Activated CD4-positive, alpha-beta T cell treated with anti-CD3 and anti-CD28 coated beads for 1 hour (primary cell): ENCODE data around the gene ABCG4.
A peak's percentile ranks its signal among the peaks of the same experiment; 100 is the strongest.
"Not testable (repeated sequence)": the region's sequence is repeated elsewhere in the genome, so short reads cannot be mapped to it uniquely, and the experiment has no call there.

Experiments used
- DNase-seq: peaks from one replicate; pipeline ENCODE4 v3.0.0-alpha.2; 2020

Gene ABCG4

GRCh38 chr11:119116235-119116594, 32.6 kb upstream of the ABCG4 start:
- no peak for DNase-seq

DNA sequence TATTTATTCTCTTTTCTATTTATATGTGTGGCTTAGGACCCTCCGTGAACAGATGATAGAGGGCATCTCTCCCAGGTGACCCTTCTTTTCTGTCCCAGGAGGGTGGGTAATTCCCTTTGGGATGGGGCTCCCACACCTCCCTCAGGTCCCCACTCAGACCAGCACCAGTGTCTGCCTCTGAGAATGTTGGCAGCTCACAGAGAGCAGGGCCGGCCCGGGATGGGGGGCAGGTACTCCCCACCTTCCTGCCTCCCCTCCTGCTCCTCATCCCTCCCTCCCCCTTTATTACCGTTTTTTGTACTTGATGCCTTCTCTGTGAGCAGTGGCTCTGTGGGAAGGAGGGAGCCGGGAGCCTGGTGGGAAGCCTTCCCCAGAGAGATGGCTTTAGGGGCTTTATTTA, 32.3 kb upstream of the ABCG4 start:
- DNase-seq = no peak

DNA sequence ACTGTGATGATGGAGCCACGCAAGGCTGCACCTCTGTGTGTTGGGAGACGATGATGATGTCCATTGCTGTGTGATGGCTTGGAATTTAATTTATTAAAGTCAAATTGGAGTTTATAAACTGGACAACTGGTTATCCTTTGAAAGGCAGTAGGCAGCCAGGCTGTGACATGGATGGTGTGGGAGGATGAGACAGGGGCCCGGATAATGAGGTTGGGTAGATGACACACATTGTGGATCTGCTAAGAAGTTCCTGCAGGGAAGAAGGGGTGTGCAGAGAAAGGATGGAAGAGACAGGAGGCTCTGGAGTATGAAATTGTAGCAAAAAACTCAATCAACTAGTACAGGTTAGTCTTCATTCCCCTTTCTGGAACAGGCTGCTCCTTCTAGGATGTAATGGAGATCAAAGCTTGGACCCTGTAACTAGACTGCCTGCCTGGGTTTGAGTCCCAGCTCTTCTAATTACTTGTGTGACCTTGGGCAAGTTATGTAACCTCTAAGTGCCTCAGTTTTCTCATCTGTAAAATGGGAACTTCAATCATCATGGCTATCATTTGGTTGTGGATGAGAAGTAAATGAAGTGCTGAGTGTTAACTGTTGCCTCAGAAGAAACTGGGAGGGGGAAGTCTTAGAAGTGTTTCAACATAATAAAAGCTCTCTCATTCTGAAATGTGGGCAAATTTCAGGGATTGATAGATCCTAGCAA, 31.7 kb upstream of the ABCG4 start:
- DNase-seq = no peak

- DNase-seq = no peak
These were observed 30.6 kb upstream of the ABCG4 start for GRCh38 chr11:119118227-119118626.

GRCh38 chr11:119118946-119119345, 29.9 kb upstream of the ABCG4 start:
- DNase-seq = no peak

GRCh38 chr11:119120639-119121007, 28.2 kb upstream of the ABCG4 start:
- DNase-seq = no peak

DNA sequence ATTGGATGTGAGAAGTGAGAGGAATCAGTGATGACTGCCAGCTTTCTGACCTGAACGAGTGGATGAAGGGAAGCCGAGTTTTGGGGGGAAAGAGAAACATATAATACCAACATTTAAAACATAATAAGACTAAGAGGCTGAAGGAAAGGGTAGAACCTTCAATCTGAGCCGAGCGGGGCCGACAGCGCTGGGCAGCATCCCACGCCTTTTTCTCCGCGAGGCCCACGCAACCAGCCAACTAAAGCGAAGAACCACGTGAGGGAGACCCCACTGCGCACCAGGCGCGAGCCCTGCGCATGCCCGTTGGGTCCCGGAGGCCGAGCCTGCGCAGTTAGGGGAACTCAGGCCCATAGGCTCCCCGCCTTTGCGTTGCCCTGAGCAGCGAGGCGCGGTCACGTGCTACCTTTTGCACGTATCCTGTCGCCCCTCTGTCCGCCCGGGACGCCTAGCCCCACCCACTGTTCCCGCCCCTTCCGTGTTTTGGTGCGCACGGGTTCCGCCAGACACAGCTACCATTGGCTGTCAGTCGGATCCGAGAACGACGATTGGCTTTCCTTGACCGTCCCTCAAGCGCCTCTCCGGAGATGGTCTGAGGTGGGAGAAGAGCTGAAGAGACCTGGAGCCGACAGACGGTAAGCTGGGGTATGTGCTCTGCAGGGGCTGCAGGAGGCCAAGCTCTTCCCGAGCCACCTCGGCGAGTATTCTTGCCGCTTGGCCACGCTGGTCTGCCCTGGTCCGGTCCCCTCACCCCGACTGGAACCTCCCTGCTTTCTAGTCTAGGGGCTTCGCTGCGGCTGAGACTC, 27.6 kb upstream of the ABCG4 start, which contains the start of gene HINFP:
TSS of gene HINFP (plus strand) at position 573 of the 803 bp plus-strand sequence. CDS start 5,365 bp downstream, outside the sequence.
- DNase-seq = peak; percentile 99

- no peak for DNase-seq
These were observed 27.1 kb upstream of the ABCG4 start for GRCh38 chr11:119121811-119122124.

- DNase-seq = no peak
These were observed 23.0 kb upstream of the ABCG4 start for GRCh38 chr11:119125821-119126220.

- DNase-seq = no peak
These were observed 22.1 kb upstream of the ABCG4 start for GRCh38 chr11:119126675-119127268.

- DNase-seq = no peak
These were observed 18.2 kb upstream of the ABCG4 start for GRCh38 chr11:119130662-119131061.

DNA sequence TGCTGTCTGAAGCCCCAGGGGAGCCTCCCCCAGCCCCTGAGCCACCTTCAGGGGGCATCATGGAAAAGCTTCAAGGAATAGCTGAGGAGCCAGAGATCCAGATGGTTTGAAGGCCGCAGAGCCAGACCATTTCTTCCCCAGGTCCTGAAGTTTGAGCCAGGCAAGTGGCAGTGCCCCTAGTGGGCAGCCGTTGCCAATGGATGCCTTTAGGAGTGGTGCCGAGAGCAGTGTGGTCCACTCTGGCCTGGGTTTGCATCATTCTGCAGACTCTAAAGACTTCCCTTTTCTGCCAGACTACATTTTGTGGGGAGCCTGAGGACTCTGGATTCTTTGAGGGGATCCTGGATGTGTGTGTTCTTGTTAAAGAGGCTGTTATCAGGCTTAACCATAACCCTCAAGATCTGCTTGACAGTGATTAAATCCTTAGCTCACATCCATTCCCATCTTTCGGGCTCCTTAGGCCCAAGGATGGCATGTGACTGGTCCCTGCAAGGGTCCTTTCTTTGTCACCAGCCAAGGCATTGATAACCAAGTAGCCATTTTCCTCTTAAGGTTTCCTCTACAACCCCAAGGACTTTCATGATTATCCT, 14.4 kb upstream of the ABCG4 start:
- no peak for DNase-seq

- not testable (repeated sequence) for DNase-seq
These were observed 9.6 kb upstream of the ABCG4 start for GRCh38 chr11:119139276-119139675.

DNA sequence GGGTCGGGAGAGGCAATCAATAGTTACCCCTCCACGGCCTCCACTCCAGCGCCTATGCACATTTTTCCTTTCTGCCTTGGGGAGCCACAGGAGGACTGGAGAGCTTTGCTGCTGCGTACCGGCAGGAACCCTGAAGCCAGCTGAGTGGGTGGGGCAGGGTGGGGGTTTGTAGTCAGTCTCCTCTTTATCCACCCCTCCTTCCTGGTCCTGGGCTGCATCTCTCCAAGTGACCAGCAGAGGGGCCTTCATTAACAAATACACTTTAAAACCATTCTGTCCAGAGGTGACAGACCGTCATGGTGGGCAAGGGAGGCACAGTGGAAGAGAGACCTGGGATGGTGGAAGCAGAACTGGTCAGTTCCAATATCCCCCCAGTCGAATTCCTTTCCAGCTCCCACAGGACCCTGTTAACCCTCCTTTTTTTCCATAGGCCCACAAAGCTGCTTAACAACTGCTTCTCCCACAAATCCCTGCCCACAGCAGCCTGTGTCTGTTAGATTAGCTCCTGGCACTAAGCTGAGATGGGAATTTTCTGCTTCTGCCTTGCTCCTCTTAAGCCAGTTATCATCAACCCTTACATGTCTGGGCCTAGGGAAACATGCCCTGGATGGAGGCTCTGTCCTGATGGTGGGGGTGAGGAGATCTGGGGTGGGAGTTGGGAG, 3.9 kb upstream of the ABCG4 start:
- DNase-seq = no peak

DNA sequence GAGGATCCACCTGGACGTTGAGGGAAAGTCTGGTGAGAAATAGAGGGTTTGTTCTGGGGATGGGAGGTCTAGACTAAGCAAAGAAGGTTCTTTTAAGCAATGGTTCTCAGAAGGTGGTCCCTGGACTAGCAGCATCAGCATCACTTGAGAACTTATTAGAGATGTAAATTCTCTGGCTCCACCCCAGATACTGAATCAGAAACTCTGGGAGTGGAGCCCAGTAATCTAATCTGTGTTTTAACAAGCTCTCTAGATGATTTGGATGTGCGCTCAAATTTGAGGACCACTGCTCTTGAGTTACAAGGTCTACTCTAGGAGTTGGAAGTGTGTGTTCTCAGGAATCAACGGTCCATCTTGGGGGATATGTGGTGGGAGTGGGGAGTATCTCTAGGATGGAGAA, 3.3 kb upstream of the ABCG4 start:
- no peak for DNase-seq

DNA sequence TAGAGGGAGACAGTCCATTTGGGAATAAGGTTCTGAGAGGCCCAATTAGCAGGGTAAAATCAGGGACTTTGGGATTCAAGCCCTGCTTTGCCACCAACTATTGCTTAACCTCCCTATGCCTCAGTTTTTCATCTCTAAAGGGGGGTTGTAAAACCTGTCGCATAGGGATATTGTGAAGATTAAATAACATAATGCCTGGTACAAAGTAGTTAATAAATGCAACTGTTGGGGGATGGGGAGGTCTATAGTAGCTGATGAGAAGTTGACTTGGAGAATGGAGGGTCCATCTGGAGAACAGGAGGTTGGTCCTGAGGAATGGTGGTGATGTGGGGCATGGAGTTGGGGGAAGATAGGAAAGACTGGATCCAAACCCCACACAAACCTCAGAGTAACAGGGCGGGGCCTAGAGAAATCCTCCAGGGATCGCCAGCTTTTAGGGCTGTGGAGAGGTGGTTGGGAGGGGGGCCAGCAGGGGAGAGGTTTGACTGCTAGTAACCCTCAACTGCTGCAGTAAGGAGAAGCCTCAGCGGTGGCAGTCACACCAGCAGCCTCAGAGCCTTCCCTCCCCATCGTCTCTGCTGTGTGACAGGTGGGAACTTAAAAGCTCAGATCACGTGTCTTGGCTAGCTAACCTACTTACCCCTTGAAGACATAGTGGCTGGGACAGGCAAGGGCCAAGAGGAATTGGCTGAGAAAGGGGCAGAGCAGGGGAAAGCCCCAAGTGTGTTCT, 1.1 kb upstream of the ABCG4 start:
- no peak for DNase-seq

GRCh38 chr11:119148720-119149017, 183 bp upstream of the ABCG4 start:
- no peak for DNase-seq

- no peak for DNase-seq
These were observed 979 bp downstream of the ABCG4 start for GRCh38 chr11:119149786-119150275.

DNA sequence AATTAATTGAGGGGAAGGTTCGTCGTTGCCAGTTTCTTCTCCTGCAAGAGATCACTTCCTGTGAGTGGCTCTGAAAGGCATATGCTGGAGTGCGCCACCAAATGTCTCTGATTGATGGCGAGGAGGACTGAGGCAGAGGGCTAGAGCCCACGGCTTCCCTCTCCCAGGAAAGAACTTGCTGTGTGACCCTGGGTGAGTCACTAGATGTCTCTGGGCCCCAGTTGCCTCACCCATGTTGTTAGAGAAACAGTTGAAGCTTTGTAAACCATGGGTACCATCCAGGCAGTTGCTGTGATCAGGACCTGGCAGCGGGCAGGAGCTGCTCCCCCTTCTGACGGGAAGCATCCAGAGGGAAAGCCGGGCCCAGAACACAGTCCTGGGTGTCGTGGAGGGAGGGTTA, 3.2 kb downstream of the ABCG4 start:
- DNase-seq = no peak

DNA sequence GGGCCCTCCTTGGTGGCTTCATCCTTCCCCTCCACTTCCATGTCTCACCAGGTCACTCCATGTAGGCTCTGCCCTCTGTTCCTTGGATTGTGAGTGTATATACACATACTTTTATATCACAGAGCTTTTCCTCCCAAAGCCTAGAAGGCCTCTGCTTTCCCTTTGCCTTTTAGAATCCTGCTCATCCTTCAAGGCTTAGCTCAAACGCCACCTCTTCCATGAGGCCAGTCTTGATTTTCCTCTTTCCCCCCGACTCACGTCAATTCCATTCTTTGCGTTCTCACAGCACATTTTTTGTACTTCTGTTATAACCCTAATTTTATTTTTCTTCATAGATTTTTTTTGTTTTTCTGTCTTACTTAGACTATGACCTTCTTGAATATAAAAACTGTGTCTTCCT, 3.8 kb downstream of the ABCG4 start:
- DNase-seq = no peak

DNA sequence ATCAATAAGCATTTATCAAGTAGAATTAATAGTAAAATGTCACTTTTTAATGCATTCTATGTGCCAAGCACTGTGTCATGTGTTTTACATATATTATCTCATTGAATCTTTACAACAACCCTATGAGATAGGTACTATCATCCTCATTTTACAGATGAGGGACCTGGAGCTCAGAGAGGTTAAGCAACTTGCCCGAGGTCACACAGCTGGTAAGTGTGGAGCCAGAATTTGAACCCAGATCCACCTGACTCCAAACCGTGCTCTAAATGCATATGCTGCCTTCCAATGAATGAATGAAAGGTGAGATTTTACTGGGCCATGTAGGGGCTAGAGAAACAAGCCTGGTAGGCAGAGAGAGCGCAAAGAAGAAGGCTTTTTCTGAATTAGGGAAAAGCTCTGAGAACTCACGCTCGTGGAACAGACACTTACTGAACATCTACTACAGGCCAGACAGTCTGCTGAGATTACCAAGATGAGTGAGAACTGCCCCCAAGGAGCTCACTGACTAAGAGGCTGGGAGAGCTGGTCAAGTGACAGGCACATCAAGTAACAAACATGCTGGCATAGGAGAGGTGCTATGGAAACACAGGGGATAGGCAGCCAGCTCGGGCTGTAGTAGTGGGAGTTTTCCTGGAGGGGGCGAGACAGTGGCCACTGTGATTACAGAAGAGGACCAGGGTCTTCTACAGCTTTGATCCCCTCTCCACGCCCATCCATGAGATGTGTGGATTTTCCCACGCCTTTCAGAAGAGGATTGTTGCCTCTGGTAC, 4.4 kb downstream of the ABCG4 start:
- no peak for DNase-seq

- no peak for DNase-seq
These were observed 5.3 kb downstream of the ABCG4 start for GRCh38 chr11:119154178-119154577.
